ENCODE measurements around the gene TTC23.

DNA sequence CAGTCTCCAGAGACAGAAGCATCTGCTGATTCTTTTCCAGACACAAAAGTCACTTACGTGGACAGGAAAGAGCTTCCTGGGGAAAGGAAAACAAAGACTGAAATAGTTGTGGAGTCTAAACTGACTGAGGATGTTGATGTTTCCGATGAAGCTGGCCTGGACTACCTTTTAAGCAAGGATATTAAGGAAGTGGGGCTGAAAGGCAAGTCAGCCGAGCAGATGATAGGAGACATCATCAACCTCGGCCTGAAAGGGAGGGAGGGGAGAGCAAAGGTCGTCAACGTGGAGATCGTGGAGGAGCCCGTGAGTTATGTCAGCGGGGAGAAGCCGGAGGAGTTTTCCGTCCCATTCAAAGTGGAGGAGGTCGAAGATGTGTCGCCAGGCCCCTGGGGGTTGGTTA lies 119.1 kb downstream of the TTC23 start:
- TF ChIP-seq, protein P1, sequence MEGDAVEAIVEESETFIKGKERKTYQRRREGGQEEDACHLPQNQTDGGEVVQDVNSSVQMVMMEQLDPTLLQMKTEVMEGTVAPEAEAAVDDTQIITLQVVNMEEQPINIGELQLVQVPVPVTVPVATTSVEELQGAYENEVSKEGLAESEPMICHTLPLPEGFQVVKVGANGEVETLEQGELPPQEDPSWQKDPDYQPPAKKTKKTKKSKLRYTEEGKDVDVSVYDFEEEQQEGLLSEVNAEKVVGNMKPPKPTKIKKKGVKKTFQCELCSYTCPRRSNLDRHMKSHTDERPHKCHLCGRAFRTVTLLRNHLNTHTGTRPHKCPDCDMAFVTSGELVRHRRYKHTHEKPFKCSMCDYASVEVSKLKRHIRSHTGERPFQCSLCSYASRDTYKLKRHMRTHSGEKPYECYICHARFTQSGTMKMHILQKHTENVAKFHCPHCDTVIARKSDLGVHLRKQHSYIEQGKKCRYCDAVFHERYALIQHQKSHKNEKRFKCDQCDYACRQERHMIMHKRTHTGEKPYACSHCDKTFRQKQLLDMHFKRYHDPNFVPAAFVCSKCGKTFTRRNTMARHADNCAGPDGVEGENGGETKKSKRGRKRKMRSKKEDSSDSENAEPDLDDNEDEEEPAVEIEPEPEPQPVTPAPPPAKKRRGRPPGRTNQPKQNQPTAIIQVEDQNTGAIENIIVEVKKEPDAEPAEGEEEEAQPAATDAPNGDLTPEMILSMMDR (conservative IDR thresholded peaks at IDR 0.05; ENCODE audit: low read depth, low read length): no peak
- no peak for TF ChIP-seq EZH2 (IDR thresholded peaks at IDR 0.05; ENCODE audit: borderline replicate concordance, low read depth, low read length, poor library complexity, severe bottlenecking)
